Measurements from ENCODE around the gene ZNF189.

The ZNF189 gene

DNA sequence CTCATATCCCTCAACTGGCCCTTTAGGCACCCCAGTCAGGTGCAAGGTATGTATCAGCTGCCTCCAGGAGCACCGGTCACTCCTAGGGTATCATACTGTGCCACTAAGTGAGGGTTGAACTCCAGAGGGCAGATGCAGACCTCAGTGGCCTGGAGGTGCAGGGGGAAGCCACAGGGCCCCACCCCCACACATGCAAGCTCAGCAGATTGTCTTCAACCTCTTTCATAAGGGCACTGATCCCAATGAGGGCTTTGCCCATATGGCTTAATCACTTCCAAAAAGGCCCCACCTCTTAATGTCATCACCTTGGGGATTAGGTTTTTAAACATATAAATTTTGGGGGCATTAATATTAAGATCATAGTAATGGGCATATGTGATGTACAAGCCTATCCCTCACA is 42.0 kb upstream of the ZNF189 start:
- TF ChIP-seq, protein P1, sequence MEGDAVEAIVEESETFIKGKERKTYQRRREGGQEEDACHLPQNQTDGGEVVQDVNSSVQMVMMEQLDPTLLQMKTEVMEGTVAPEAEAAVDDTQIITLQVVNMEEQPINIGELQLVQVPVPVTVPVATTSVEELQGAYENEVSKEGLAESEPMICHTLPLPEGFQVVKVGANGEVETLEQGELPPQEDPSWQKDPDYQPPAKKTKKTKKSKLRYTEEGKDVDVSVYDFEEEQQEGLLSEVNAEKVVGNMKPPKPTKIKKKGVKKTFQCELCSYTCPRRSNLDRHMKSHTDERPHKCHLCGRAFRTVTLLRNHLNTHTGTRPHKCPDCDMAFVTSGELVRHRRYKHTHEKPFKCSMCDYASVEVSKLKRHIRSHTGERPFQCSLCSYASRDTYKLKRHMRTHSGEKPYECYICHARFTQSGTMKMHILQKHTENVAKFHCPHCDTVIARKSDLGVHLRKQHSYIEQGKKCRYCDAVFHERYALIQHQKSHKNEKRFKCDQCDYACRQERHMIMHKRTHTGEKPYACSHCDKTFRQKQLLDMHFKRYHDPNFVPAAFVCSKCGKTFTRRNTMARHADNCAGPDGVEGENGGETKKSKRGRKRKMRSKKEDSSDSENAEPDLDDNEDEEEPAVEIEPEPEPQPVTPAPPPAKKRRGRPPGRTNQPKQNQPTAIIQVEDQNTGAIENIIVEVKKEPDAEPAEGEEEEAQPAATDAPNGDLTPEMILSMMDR (IDR thresholded peaks at IDR 0.05; ENCODE audit: borderline replicate concordance, insufficient read depth, low read depth, low read length) = no peak
- H3K4me3 ChIP-seq (ENCODE audit: low read depth, low read length) = no peak overlapping the region

- no peak overlapping the region for H3K4me3 ChIP-seq (ENCODE audit: low read depth, low read length)
- TF ChIP-seq, protein P1 (IDR thresholded peaks at IDR 0.05; ENCODE audit: borderline replicate concordance, insufficient read depth, low read depth, low read length) = no peak
Observed at GRCh38 chr9:101359679-101360078, 39.0 kb upstream of the ZNF189 start.

GRCh38 chr9:101360647-101361046 is 38.0 kb upstream of the ZNF189 start:
- no peak overlapping the region for H3K4me3 ChIP-seq (ENCODE audit: low read depth, low read length)
- TF ChIP-seq, protein P1 (IDR thresholded peaks at IDR 0.05; ENCODE audit: borderline replicate concordance, insufficient read depth, low read depth, low read length) = no peak

DNA sequence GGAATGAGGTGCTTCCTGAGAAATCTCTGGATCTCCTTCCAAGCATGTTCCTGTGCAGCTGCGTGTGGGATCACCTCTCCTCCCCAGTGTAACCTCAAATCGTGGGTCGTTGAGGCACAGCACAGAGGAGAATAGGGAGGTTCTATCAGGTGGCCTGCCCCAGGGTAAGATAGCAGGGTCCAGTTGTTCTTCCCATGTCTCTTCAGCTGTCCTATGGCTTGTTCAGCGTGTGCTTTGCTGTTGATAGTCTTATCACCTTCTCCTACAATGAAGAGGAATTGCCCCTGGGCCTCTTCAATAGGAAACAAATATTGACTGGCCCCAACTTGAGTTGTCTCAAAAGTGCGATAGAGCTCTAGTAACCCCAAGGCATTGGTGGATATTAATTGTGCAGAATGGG is 36.2 kb upstream of the ZNF189 start:
- no peak overlapping the region for H3K4me3 ChIP-seq (ENCODE audit: low read depth, low read length)
- TF ChIP-seq, protein P1 (IDR thresholded peaks at IDR 0.05; ENCODE audit: borderline replicate concordance, insufficient read depth, low read depth, low read length) = no peak

DNA sequence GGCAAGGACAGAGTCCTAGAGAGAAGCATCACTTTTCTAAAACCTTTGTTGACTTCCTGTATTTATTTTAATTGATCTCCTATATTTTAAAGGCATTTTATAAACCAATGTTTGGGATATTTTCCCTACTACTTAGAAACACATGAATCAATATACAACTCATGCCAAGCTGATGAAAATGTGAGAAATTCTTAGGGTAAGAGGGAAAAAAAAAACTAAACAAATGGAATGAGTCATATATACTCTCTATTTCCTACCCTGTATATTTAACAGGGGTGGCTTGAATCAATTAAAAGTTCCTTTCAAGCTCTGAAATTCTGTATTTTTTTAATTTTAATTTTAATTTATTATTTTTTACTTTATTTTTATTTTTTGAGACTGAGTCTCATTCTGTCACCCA is 33.5 kb upstream of the ZNF189 start:
- TF ChIP-seq, protein P1 (IDR thresholded peaks at IDR 0.05; ENCODE audit: borderline replicate concordance, insufficient read depth, low read depth, low read length) = no peak
- no peak overlapping the region for H3K4me3 ChIP-seq (ENCODE audit: low read depth, low read length)

DNA sequence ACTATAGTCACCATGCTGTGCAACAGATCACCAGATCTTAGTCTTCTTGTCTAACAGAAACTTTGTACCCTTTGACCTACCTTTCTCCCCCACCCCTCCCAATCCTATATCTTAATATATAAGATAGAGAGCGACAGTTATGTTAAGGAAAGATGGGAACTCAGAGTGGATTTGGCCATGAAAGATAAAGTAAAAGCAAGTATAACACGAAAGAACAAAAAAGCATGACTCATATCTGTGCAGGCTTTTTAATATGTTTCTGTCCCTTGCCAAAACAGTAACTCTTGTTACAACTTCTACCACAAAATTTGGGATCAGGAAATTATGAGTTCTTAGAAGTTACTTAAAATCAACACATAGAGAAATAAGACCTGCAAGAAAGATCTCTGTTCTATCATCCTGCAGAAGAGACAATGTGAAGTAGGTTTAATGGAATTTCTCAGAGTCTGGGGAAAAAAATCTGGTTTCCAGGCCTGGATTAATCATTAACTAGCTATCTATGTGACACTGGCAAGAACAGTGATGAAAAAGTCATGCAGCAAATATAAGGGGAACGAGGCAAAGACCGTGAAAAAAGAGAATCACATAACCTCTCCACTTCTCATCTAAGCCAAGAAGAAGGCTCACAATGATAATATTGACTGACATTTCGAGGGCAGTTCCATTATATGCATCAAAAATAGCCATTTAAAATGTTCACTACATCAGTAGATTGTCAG is 32.5 kb upstream of the ZNF189 start:
- TF ChIP-seq, protein P1 (IDR thresholded peaks at IDR 0.05; ENCODE audit: borderline replicate concordance, insufficient read depth, low read depth, low read length) = no peak
- no peak overlapping the region for H3K4me3 ChIP-seq (ENCODE audit: low read depth, low read length)

DNA sequence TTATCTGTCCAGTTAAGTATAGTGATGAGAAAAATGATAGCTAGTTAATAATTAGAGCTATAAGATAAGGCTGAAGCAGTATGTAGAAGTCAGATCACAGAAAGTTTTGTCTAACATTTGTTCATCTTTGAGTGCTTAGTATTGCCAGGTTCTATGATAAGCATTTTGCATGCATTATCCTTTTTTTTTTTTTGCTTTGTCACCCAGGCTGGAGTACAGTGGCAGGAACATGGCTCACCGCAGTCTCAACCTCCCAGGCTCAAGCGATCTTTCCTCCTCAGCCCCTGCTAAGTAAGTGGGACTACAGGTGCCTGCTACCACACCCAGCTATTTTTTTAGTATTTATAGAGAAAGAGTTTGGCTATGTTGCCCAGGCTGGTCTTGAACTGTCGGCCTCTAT is 31.3 kb upstream of the ZNF189 start:
- TF ChIP-seq, protein P1 (IDR thresholded peaks at IDR 0.05; ENCODE audit: borderline replicate concordance, insufficient read depth, low read depth, low read length) = no peak
- no peak overlapping the region for H3K4me3 ChIP-seq (ENCODE audit: low read depth, low read length)

Measured in GM12875 (cell line).